MM.1S (cell line): ENCODE data around the gene EXOC8.

ENCODE experiments used
- CTCF ChIP-seq: fragments of 300-600 bp; sonication (generic); IDR thresholded peaks from 2 replicates; pipeline ENCODE4 v1.5.1; 2016; ENCODE audit warnings: antibody characterized with exemption, low read length, mixed read lengths
- EZH2 ChIP-seq: fragments of 300-600 bp; sonication (generic); optimal IDR thresholded peaks from 2 replicates; pipeline ENCODE3; 2017; ENCODE audit warnings: low read depth, mild to moderate bottlenecking, antibody characterized with exemption, low read length, mixed read lengths

GRCh38 chr1:231359113-231359512, 21.5 kb upstream of the EXOC8 start:
- TF ChIP-seq CTCF (no peak), EZH2 (no peak)
